ENCODE measurements around the gene COL18A1.

GRCh38 chr21:45491056-45491455, 86.1 kb downstream of the COL18A1 start:
- TF ChIP-seq CTCF (IDR thresholded peaks at IDR 0.05 in 4 of 5, conservative IDR thresholded peaks at IDR 0.05 in 1 of 5) (no peak), POLR2A (IDR thresholded peaks at IDR 0.05) (no peak)
